ENCODE results near the gene MYO3B. TPM values are rescaled to one million over a fixed set of nuclear protein-coding genes. Genes with fewer than 3 reads are reported as not detected.

Gene MYO3B
- total and polyA plus RNA-seq, 2 donors (not counting 3 experiments of a cell fraction or from before 2014, with no cell fraction given) = 0.03 TPM; not detected in 1

GRCh38 chr2:170456914-170457313, 279.0 kb downstream of the MYO3B start:
- TF ChIP-seq MYC (IDR thresholded peaks at IDR 0.05; ENCODE audit: low read depth, low read length) = no peak
- TF ChIP-seq POLR2AphosphoS5 (IDR thresholded peaks at IDR 0.05; ENCODE audit: insufficient read depth, low read depth, low read length) = no peak
- TF ChIP-seq GATA2 (IDR thresholded peaks at IDR 0.05; ENCODE audit: insufficient read depth, insufficient read length, low read depth, low read length) = no peak
- no peak for TF ChIP-seq CTCF (IDR thresholded peaks at IDR 0.05; ENCODE audit: extremely low read depth in 1 of 2, insufficient read depth in 1 of 2, low read depth in 1 of 2, low read length in 2 of 2)
- TF ChIP-seq JUN (IDR thresholded peaks at IDR 0.05; ENCODE audit: borderline replicate concordance, insufficient read depth, insufficient read length, low read depth) = no peak
- TF ChIP-seq EZH2 (IDR thresholded peaks at IDR 0.05; ENCODE audit: borderline replicate concordance, low read depth, low read length, severe bottlenecking) = no peak
- no peak for TF ChIP-seq POLR2A (IDR thresholded peaks at IDR 0.05; ENCODE audit: low read depth, low read length)
- TF ChIP-seq, protein P1, sequence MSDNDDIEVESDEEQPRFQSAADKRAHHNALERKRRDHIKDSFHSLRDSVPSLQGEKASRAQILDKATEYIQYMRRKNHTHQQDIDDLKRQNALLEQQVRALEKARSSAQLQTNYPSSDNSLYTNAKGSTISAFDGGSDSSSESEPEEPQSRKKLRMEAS (IDR thresholded peaks at IDR 0.05; ENCODE audit: insufficient read depth, insufficient read length) = no peak
- TF ChIP-seq FOS (IDR thresholded peaks at IDR 0.05; ENCODE audit: borderline replicate concordance, insufficient read depth, low read length) = no peak
- Histone ChIP-seq H3K4me3 (replicated peaks in 1 of 3; ENCODE audit: insufficient read depth in 1 of 3, low read depth in 1 of 3, low read length in 3 of 3) (no peak overlapping the region), H3K9me3 (replicated peaks; ENCODE audit: control insufficient read depth, insufficient read depth, low read length) (no peaks in the 10 kb centered on the region), H3K9me1 (replicated peaks; ENCODE audit: control insufficient read depth, extremely low read depth, insufficient read depth, low read length) (no peaks in the 10 kb centered on the region), H4K20me1 (replicated peaks; ENCODE audit: control insufficient read depth, extremely low read depth, insufficient read depth, low read length) (no peaks in the 10 kb centered on the region), H3K27ac (ENCODE audit: insufficient read depth, low read depth, low read length) (no peak overlapping the region), H3K9ac (replicated peaks; ENCODE audit: extremely low read depth, insufficient read depth, low read length) (no peak overlapping the region), H3K36me3 (ENCODE audit: control insufficient read depth in 2 of 2, extremely low read depth in 1 of 2, insufficient read depth in 2 of 2, low read length in 2 of 2) (no peaks in the 10 kb centered on the region), H3K79me2 (ENCODE audit: control insufficient read depth, insufficient read depth, low read length) (no peaks in the 10 kb centered on the region), H3K4me2 (ENCODE audit: insufficient read depth, low read length) (no peak overlapping the region), H2AFZ (ENCODE audit: low read depth, low read length) (no peak overlapping the region), H3K27me3 (ENCODE audit: control insufficient read depth in 2 of 2, insufficient read depth in 2 of 2, low read length in 2 of 2) (peaks cover 0 to 2% of the 10 kb centered on the region in 2 experiments), H3K4me1 (ENCODE audit: control insufficient read depth, extremely low read depth, insufficient read depth, low read length) (no peaks in the 10 kb centered on the region)
- no TSS peak for BruUV-seq (replicated peaks)
- dilution Hi-C loops (cut with MboI; ENCODE audit: extremely low pct_ligation_motif_present, low sequenced_read_pairs) = no loop called here
- POLR2A ChIA-PET = no interaction called here
- intact Hi-C loops (cut with micrococcal nuclease) = no loop called here
- CTCF ChIA-PET = no interaction called here
- DNase-seq (ENCODE audit: low read depth, low spot score) (no peak), FAIRE-seq (no peak)
